H1 (cell line): ENCODE measurements around the gene EGLN3. TPM values are rescaled to one million over a fixed set of nuclear protein-coding genes. Genes with fewer than 3 reads are reported as not detected.

ENCODE experiments used
- CTCF ChIA-PET: fragments of 300-600 bp; sonication (Branson Sonifier 250); formaldehyde crosslinking; loops from one replicate; lab custom pipeline; 2021; ENCODE audit not compliant: partially characterized antibody; lab: Charles Lee
- POLR2A ChIA-PET: fragments of 300-600 bp; sonication (Branson Sonifier 250); formaldehyde crosslinking; loops from one replicate; lab custom pipeline; 2021; ENCODE audit warnings: inconsistent platforms; ENCODE audit not compliant: partially characterized antibody; lab: Charles Lee
- DNase-seq, 2 experiments: peaks; one replicate each; pipeline versions ENCODE4 v3.0.0 to v3.0.0-alpha.2; 2010 to 2022; ENCODE audit warnings: low spot score in 2 of 2, low read depth in 1 of 2, mixed read lengths in 1 of 2
- FAIRE-seq: peaks from 2 replicates; lab custom pipeline; 2011; peaks lifted over from hg19 to GRCh38; lab: Jason Lieb, UNC
- H2AFZ ChIP-seq: 2 replicates; pipeline ENCODE4 v1.8.1; 2012; ENCODE audit warnings: low read length, inconsistent platforms
- H2AK5ac ChIP-seq: 2 replicates; pipeline ENCODE4 v1.6.1; 2013; ENCODE audit warnings: low read depth, low read length
- H2BK120ac ChIP-seq: replicated peaks from 2 replicates; pipeline ENCODE3; 2013; ENCODE audit warnings: low read depth, low read length, inconsistent platforms
- H2BK12ac ChIP-seq: 2 replicates; pipeline ENCODE4 v1.6.1; 2013; ENCODE audit warnings: low read depth, low read length
- H2BK15ac ChIP-seq: 2 replicates; pipeline ENCODE4 v1.6.1; 2013; ENCODE audit warnings: low read length
- H2BK20ac ChIP-seq: 2 replicates; pipeline ENCODE4 v1.6.1; 2013; ENCODE audit warnings: low read length
- H2BK5ac ChIP-seq: 2 replicates; pipeline ENCODE4 v1.6.1; 2013; ENCODE audit warnings: low read depth, low read length
- H3K14ac ChIP-seq: 2 replicates; pipeline ENCODE4 v1.6.1; 2013; ENCODE audit warnings: inconsistent platforms; ENCODE audit not compliant: insufficient read length
- H3K18ac ChIP-seq: 2 replicates; pipeline ENCODE4 v1.6.1; 2013; ENCODE audit warnings: low read length; ENCODE audit errors: extremely low read depth
- H3K23ac ChIP-seq: 2 replicates; pipeline ENCODE4 v1.6.1; 2013; ENCODE audit warnings: inconsistent platforms; ENCODE audit not compliant: insufficient read length
- H3K23me2 ChIP-seq: 2 replicates; pipeline ENCODE4 v1.6.1; 2013; ENCODE audit warnings: low read depth, low read length
- H3K27ac ChIP-seq: 2 replicates; pipeline ENCODE4 v1.6.1; 2011; ENCODE audit warnings: low read depth, low read length, inconsistent platforms
- H3K27me3 ChIP-seq, 4 experiments: replicated peaks in 1 of 4; 1 replicate in 1 of 4; 2 replicates in 3 of 4; pipeline versions ENCODE4 v1.6.1 to v1.8.1; 2011 to 2013; ENCODE audit warnings: low read length in 3 of 4, mild to moderate bottlenecking in 3 of 4, inconsistent platforms in 2 of 4, mixed read lengths in 2 of 4, moderate library complexity in 1 of 4; ENCODE audit not compliant: control insufficient read depth in 3 of 4, insufficient read depth in 3 of 4; ENCODE audit errors: extremely low read depth in 1 of 4
- H3K36me3 ChIP-seq, 4 experiments: 2 replicates each; pipeline versions ENCODE4 v1.6.1 to v1.8.1; 2011 to 2013; ENCODE audit warnings: mild to moderate bottlenecking in 4 of 4, low read length in 3 of 4, moderate library complexity in 2 of 4, control low read depth in 1 of 4, inconsistent platforms in 1 of 4; ENCODE audit not compliant: insufficient read depth in 4 of 4, control insufficient read depth in 2 of 4
- H3K4ac ChIP-seq: replicated peaks from 2 replicates; pipeline ENCODE3; 2013; ENCODE audit warnings: low read length, low read depth, mixed read lengths, inconsistent platforms; ENCODE audit not compliant: insufficient read length
- H3K4me1 ChIP-seq, 4 experiments: replicated peaks in 1 of 4; 1 replicate in 1 of 4; 2 replicates in 3 of 4; pipeline versions ENCODE4 v1.6.1 to v1.8.1; 2011 to 2013; ENCODE audit warnings: low read length in 3 of 4, inconsistent platforms in 2 of 4, mixed read lengths in 1 of 4; ENCODE audit not compliant: insufficient read depth in 4 of 4, control insufficient read depth in 3 of 4
- H3K4me2 ChIP-seq, 2 experiments: 2 replicates each; pipeline versions ENCODE4 v1.6.1 to v1.8.1; 2011 to 2013; ENCODE audit warnings: low read depth in 2 of 2, low read length in 2 of 2, control low read depth in 1 of 2, inconsistent platforms in 1 of 2, mild to moderate bottlenecking in 1 of 2; ENCODE audit not compliant: insufficient read depth in 1 of 2
- H3K4me3 ChIP-seq, 4 experiments: fragments of 200-600, 300-600 bp in 1 of 4; sonication (generic), shearing (Covaris generic), sonication (Bioruptor Twin) in 1 of 4; 2 replicates each; pipeline versions ENCODE4 v1.5.1 to v1.8.1; 2011 to 2016; ENCODE audit warnings: low read length in 4 of 4, low read depth in 3 of 4, control low read depth in 2 of 4, inconsistent platforms in 2 of 4, mild to moderate bottlenecking in 2 of 4, mixed read lengths in 1 of 4, moderate library complexity in 1 of 4; ENCODE audit not compliant: insufficient read depth in 2 of 4; ENCODE audit errors: extremely low read depth in 1 of 4
- H3K56ac ChIP-seq: replicated peaks from 2 replicates; pipeline ENCODE3; 2013; ENCODE audit warnings: low read depth, mild to moderate bottlenecking, mixed read lengths, low read length, inconsistent platforms; ENCODE audit not compliant: insufficient read length
- H3K79me1 ChIP-seq: 2 replicates; pipeline ENCODE4 v1.6.1; 2013; ENCODE audit warnings: low read depth, low read length, control low read depth
- H3K79me2 ChIP-seq, 2 experiments: 2 replicates each; pipeline versions ENCODE4 v1.6.1 to v1.8.1; 2012 to 2013; ENCODE audit warnings: low read length in 2 of 2, mild to moderate bottlenecking in 2 of 2, inconsistent platforms in 1 of 2; ENCODE audit not compliant: insufficient read depth in 2 of 2, control insufficient read depth in 1 of 2
- H3K9ac ChIP-seq, 4 experiments: replicated peaks in 1 of 4; 1 replicate in 1 of 4; 2 replicates in 3 of 4; pipeline versions ENCODE4 v1.6.1 to v1.8.1; 2011 to 2013; ENCODE audit warnings: low read depth in 3 of 4, low read length in 3 of 4, control low read depth in 2 of 4, mild to moderate bottlenecking in 2 of 4, moderate library complexity in 2 of 4, inconsistent platforms in 1 of 4; ENCODE audit errors: extremely low read depth in 1 of 4
- H3K9me3 ChIP-seq, 2 experiments: 2 replicates each; pipeline versions ENCODE4 v1.6.1 to v1.8.1; 2012 to 2013; ENCODE audit warnings: mild to moderate bottlenecking in 2 of 2, moderate library complexity in 2 of 2, control low read depth in 1 of 2, inconsistent platforms in 1 of 2, low read depth in 1 of 2, low read length in 1 of 2, mixed read lengths in 1 of 2; ENCODE audit not compliant: insufficient read depth in 2 of 2
- H4K20me1 ChIP-seq, 2 experiments: replicated peaks in 1 of 2; 2 replicates each; pipeline versions ENCODE3 to v1.8.1; 2011 to 2013; ENCODE audit warnings: inconsistent platforms in 2 of 2, low read length in 2 of 2, mild to moderate bottlenecking in 1 of 2; ENCODE audit not compliant: insufficient read depth in 2 of 2, control insufficient read depth in 1 of 2
- H4K5ac ChIP-seq: 2 replicates; pipeline ENCODE4 v1.6.1; 2013; ENCODE audit warnings: low read length, low read depth, mixed read lengths, inconsistent platforms; ENCODE audit not compliant: insufficient read length
- H4K8ac ChIP-seq: 2 replicates; pipeline ENCODE4 v1.8.0; 2013; ENCODE audit warnings: mild to moderate bottlenecking, moderate library complexity, low read length, inconsistent platforms; ENCODE audit not compliant: insufficient read depth; ENCODE audit errors: extremely low read depth
- H4K91ac ChIP-seq: replicated peaks from 2 replicates; pipeline ENCODE3; 2013; ENCODE audit warnings: low read length, mixed read lengths, inconsistent platforms; ENCODE audit not compliant: insufficient read length
- CTBP2 ChIP-seq: IDR thresholded peaks from 2 replicates; pipeline ENCODE4 v1.7.0; 2011; ENCODE audit warnings: borderline replicate concordance, mild to moderate bottlenecking, moderate library complexity, mixed read lengths, low read length; ENCODE audit not compliant: insufficient read depth, insufficient read length
- CTCF ChIP-seq, 3 experiments: IDR thresholded peaks; 1 replicate in 2 of 3; 2 replicates in 1 of 3; pipeline versions ENCODE4 v1.5.1 to v1.6.1; 2011; ENCODE audit warnings: low read length in 3 of 3, mild to moderate bottlenecking in 3 of 3, inconsistent platforms in 2 of 3, low read depth in 1 of 3, moderate library complexity in 1 of 3; ENCODE audit not compliant: insufficient read depth in 1 of 3; ENCODE audit errors: control extremely low read depth in 1 of 3
- RAD21 ChIP-seq, 2 experiments: IDR thresholded peaks in 1 of 2; conservative IDR thresholded peaks in 1 of 2; 2 replicates each; pipeline ENCODE4 v1.6.1; 2011; ENCODE audit warnings: low read depth in 2 of 2, low read length in 2 of 2, improper control_type of control experiment in 1 of 2, inconsistent platforms in 1 of 2, mild to moderate bottlenecking in 1 of 2, moderate library complexity in 1 of 2
- RBBP5 ChIP-seq: IDR thresholded peaks from 2 replicates; pipeline ENCODE4 v1.7.1; 2012; ENCODE audit warnings: low read depth, mild to moderate bottlenecking, inconsistent platforms, low read length, moderate library complexity, borderline replicate concordance
- SIRT6 ChIP-seq: IDR thresholded peaks from one replicate; pipeline ENCODE4 v1.7.1; 2012; ENCODE audit warnings: low read length, inconsistent platforms
- TAF1 ChIP-seq: IDR thresholded peaks from 2 replicates; pipeline ENCODE4 v1.6.1; 2011; ENCODE audit warnings: mild to moderate bottlenecking, low read depth, low read length
- TBP ChIP-seq: IDR thresholded peaks from 2 replicates; pipeline ENCODE4 v1.6.1; 2011; ENCODE audit warnings: low read depth, low read length, improper control_type of control experiment
- USF2 ChIP-seq: IDR thresholded peaks from 2 replicates; pipeline ENCODE4 v1.6.1; 2011; ENCODE audit warnings: low read length, improper control_type of control experiment
- WGBS, 2 experiments: shearing (Covaris generic) in 1 of 2; methylation state at CpG; one replicate each; pipeline versions ENCODE4 v1.1.6 to v1.1.7; 2013 to 2015; ENCODE audit warnings: low lambda C conversion rate in 2 of 2, mixed read lengths in 2 of 2, inconsistent platforms in 1 of 2, low coverage in 1 of 2, missing lambda C conversion rate in 1 of 2; ENCODE audit not compliant: insufficient replicate concordance in 2 of 2, insufficient coverage in 1 of 2, insufficient read length in 1 of 2; ENCODE audit errors: extremely low coverage in 1 of 2, missing lambda C conversion rate in 1 of 2; 5-methylcytosine and 5-hydroxymethylcytosine counted together
- polyA plus RNA-seq, 7 experiments: library from polyadenylated mRNA; depleted of rRNA in 3 of 7; stranded (reverse) in 5 of 7; unstranded in 2 of 7; fragments of >200 nt in 5 of 7; fragments of 200-250 nt in 2 of 7; gene quantifications; 1 replicate in 5 of 7; 2 replicates in 1 of 7; 4 replicates in 1 of 7; pipeline versions ENCODE4 v1.2.1 to v1.2.3, GENCODE V29; 2011 to 2013; ENCODE audit warnings: missing spikeins in 2 of 7, mixed read lengths in 2 of 7
- total RNA-seq: library from RNA; stranded (reverse); fragmentation: NEBNext Ultra II Directional; extraction: Animal tissue kit (Norgen Biotek cat#: 25700); gene quantifications from 2 replicates; pipeline ENCODE4 v1.2.1, GENCODE V29; 2021

The EGLN3 gene
- total and polyA plus RNA-seq, 2 of the 8 experiments (the other 6 are each of a cell fraction or from before 2014, with no cell fraction given): 10.6 to 27.3 TPM

GRCh38 chr14:33908540-33909223 lies 42.2 kb downstream of the EGLN3 start:
- Histone ChIP-seq H3K27ac (no peak overlapping the region), H3K79me1 (no peaks in the 10 kb centered on the region), H3K23me2 (no peaks in the 10 kb centered on the region), H2BK12ac (0 out of 2 replicates have a peak overlapping the region, but pooled peaks have one; percentile 27), H2BK120ac (no peak overlapping the region), H3K9ac (no peak overlapping the region), H3K23ac (no peak overlapping the region), H2BK5ac (no peak overlapping the region; the same call in 1 of the 2 replicates), H2AFZ (no peak overlapping the region), H2BK15ac (no peak overlapping the region), H4K91ac (no peak overlapping the region), H3K9me3 (no peaks in the 10 kb centered on the region; a peak in 1 of 4 replicates), H3K4me1 (no peaks in the 10 kb centered on the region; a peak in 1 of 7 replicates), H3K56ac (no peak overlapping the region), H3K4ac (no peak overlapping the region), H4K8ac (no peak overlapping the region), H4K20me1 (no peaks in the 10 kb centered on the region), H3K14ac (no peak overlapping the region), H3K27me3 (no peaks in the 10 kb centered on the region), H3K79me2 (no peaks in the 10 kb centered on the region), H4K5ac (no peak overlapping the region), H2BK20ac (no peak overlapping the region), H3K4me2 (no peak overlapping the region), H3K18ac (no peak overlapping the region), H3K36me3 (no peaks in the 10 kb centered on the region), H2AK5ac (no peak overlapping the region), H3K4me3 (no peak overlapping the region)
- FAIRE-seq (no peak), DNase-seq (no peak)
- ChIA-PET POLR2A (interaction anchor here (1.3 kb wide), 1 partner anchor 41 kb away, joined by 3 read pairs; no protein-coding TSS in a partner anchor), CTCF (interaction anchor here (0.7 to 4.8 kb wide), 21 partner anchors 9 to 398 kb away, joined by 3 to 42 read pairs (median 5); no protein-coding TSS in a partner anchor)
- 91% methylated on average over 13 of the region's 13 CpGs; no CpG with 5 or more reads in 1 of the 2 experiments for WGBS, 2 experiments
- TF ChIP-seq TAF1 (no peak), RBBP5 (no peak), SIRT6 (no peak), CTCF (IDR thresholded peaks at IDR 0.05; ENCODE audit: control extremely low read depth in 1 of 3, insufficient read depth in 1 of 3, low read depth in 1 of 3, low read length in 3 of 3) (peak; percentile 48 to 62 (median 52)), RAD21 (IDR thresholded peaks at IDR 0.05 in 1 of 2, conservative IDR thresholded peaks at IDR 0.05 in 1 of 2; ENCODE audit: low read depth in 2 of 2, low read length in 2 of 2) (peak; percentile 65), USF2 (peak; percentile 78), CTBP2 (no peak), TBP (no peak)
